ENCODE data around the gene RIMS4. TPM values are rescaled to one million over a fixed set of nuclear protein-coding genes. Genes with fewer than 3 reads are reported as not detected.

Gene RIMS4
- total RNA-seq, 4 donors from 2014 or later, result 2.8 to 13.8 (median 7.9) TPM

DNA sequence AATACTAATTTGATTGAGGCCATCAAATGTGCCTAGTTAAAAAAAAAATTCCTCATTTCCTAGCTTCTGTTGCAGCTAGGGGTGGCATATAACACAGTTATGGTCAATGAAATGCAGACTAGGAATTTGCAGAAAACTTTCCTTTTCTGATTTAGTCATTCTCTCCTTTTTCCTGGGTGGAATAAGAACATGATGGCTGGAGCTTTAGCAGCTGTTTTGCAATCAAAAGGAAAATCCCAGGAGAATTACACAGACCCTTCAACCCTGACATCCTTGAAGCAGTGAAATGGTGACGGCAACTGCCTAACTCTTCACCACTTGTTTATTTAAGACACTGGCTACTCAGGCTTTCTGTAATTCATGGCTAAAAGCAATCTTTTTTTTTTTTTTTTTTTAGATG lies 23.1 kb upstream of the RIMS4 start:
- no peaks in the 10 kb centered on the region for H3K27me3 ChIP-seq
- no peaks in the 10 kb centered on the region for H3K4me1 ChIP-seq
- 66 to 67% methylated on average over 1 of the region's 1 CpG for WGBS, 2 donors
- intact Hi-C loops (cut with DNase I), result no loop called here
- no peaks in the 10 kb centered on the region for H3K9me3 ChIP-seq
- TF ChIP-seq, protein P1, sequence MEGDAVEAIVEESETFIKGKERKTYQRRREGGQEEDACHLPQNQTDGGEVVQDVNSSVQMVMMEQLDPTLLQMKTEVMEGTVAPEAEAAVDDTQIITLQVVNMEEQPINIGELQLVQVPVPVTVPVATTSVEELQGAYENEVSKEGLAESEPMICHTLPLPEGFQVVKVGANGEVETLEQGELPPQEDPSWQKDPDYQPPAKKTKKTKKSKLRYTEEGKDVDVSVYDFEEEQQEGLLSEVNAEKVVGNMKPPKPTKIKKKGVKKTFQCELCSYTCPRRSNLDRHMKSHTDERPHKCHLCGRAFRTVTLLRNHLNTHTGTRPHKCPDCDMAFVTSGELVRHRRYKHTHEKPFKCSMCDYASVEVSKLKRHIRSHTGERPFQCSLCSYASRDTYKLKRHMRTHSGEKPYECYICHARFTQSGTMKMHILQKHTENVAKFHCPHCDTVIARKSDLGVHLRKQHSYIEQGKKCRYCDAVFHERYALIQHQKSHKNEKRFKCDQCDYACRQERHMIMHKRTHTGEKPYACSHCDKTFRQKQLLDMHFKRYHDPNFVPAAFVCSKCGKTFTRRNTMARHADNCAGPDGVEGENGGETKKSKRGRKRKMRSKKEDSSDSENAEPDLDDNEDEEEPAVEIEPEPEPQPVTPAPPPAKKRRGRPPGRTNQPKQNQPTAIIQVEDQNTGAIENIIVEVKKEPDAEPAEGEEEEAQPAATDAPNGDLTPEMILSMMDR (IDR thresholded peaks at IDR 0.05), result no peak
- no peak for TF ChIP-seq POLR2A (IDR thresholded peaks at IDR 0.05)
- H3K27ac ChIP-seq, result no peak overlapping the region
- no peaks in the 10 kb centered on the region for H3K36me3 ChIP-seq
- no peak for DNase-seq
- H3K4me3 ChIP-seq (replicated peaks in 1 of 3), result no peak overlapping the region

DNA sequence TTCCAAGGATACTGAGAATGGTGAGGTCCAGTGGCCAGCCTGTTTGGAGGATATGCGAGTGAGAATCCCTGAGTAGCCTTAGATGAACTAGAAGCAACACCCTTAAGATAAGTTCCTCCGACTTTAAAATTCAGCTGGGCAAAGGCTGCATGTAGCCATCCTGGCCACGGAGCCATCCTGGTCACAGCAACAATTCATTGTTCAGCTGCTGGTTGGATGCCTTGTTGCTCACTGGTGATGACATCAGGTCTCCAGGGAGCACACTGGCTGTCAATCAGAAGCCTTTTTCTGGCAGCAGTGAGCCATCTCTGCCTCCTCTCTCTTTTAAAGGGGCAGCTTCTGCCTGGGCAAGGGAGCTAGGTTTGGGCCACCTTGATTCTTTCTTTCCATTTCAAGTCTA lies 22.4 kb upstream of the RIMS4 start:
- Histone ChIP-seq H3K9me3 (no peaks in the 10 kb centered on the region), H3K4me3 (replicated peaks in 1 of 3) (no peak overlapping the region), H3K27me3 (no peaks in the 10 kb centered on the region), H3K27ac (no peak overlapping the region), H3K36me3 (no peaks in the 10 kb centered on the region), H3K4me1 (no peaks in the 10 kb centered on the region)
- DNase-seq, result no peak
- TF ChIP-seq, protein P1 (IDR thresholded peaks at IDR 0.05), result no peak
- intact Hi-C loops (cut with DNase I), result no loop called here
- whole genome bisulfite sequencing, 2 donors, result 63 to 65% methylated on average over 3 of the region's 3 CpGs

DNA sequence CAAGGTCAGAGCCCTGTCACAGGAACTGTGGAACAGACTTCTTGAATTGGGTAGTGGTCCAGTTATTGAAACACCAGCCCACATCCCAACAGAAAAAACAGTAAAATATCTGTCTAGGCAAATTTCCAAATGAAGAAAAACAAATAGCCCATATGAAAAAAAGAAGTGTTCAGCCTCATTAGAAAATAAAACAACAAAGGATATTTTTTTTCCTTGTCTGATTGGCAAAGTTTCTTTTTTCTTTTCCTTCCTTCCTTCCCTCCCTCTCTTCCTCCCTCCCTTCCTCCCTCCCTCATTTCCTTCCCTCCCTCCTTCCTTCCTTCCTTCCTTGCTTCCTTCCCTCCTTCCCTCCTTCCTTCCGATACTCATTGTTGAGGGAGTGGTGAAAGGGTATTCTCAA lies 20.6 kb upstream of the RIMS4 start:
- no peaks in the 10 kb centered on the region for H3K4me1 ChIP-seq
- intact Hi-C loops (cut with DNase I), result no loop called here
- H3K27me3 ChIP-seq, result no peaks in the 10 kb centered on the region
- 82 to 84% methylated on average over 1 of the region's 1 CpG for WGBS, 2 donors
- no peak for DNase-seq
- H3K4me3 ChIP-seq (replicated peaks in 1 of 3), result no peak overlapping the region
- H3K36me3 ChIP-seq, result no peaks in the 10 kb centered on the region
- H3K9me3 ChIP-seq, result no peaks in the 10 kb centered on the region
- no peak overlapping the region for H3K27ac ChIP-seq
- TF ChIP-seq, protein P1 (IDR thresholded peaks at IDR 0.05), result no peak
- TF ChIP-seq POLR2A (IDR thresholded peaks at IDR 0.05), result no peak

DNA sequence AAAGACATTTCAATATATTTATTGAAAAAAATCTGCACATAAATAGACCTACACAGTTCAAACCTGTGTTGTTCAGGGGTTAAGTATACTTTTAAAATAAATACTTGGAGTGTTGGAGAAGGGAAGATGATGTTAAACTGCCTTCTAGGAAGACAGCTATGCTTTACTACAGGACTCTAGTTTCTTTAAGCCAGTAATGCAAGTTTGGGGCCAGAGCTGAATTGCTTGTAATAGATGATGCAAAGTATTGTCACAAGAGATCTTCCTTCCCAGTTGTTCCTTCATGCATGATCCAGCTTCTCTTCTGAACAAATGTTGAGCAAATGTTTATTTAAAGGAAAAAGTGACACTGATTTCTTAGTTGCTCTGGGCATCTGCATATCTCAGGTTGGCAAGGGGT lies 20.2 kb upstream of the RIMS4 start:
- Histone ChIP-seq H3K4me1 (no peaks in the 10 kb centered on the region), H3K36me3 (no peaks in the 10 kb centered on the region), H3K27me3 (no peaks in the 10 kb centered on the region), H3K27ac (no peak overlapping the region), H3K9me3 (no peaks in the 10 kb centered on the region), H3K4me3 (replicated peaks in 1 of 3) (no peak overlapping the region)
- TF ChIP-seq POLR2A (IDR thresholded peaks at IDR 0.05), result no peak
- TF ChIP-seq, protein P1 (IDR thresholded peaks at IDR 0.05), result no peak
- intact Hi-C loops (cut with DNase I), result no loop called here
- no peak for DNase-seq

DNA sequence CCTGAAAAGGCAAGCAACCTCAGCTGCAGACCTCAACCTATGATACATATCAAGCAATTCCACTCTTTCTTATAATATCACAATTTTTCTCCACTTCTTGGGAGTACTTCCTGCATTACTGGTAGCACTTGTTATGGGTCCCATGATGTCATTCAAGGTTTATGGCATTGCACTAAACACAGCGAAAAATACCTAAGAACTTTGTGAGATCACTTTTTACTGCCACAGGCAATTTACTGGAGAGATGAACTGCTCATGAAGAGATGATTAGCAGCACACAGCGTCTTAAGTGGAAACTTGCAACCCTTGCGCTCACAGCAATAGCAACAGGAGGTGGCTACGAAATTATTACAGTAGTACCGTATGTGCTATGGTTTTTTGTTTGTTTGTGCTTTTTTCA lies 19.3 kb upstream of the RIMS4 start:
- Histone ChIP-seq H3K9me3 (no peaks in the 10 kb centered on the region), H3K4me3 (replicated peaks in 1 of 3) (no peak overlapping the region), H3K4me1 (no peaks in the 10 kb centered on the region), H3K27me3 (no peaks in the 10 kb centered on the region), H3K27ac (no peak overlapping the region), H3K36me3 (no peaks in the 10 kb centered on the region)
- TF ChIP-seq, protein P1 (IDR thresholded peaks at IDR 0.05), result no peak
- no peak for TF ChIP-seq POLR2A (IDR thresholded peaks at IDR 0.05)
- DNase-seq, result no peak
- intact Hi-C loops (cut with DNase I), result no loop called here
- WGBS, 2 donors, result 81% methylated on average over 5 of the region's 5 CpGs

Data from thyroid gland (tissue), 4 donors.